Endodermal cell (in vitro differentiated cells): ENCODE data around the gene NRXN2. TPM values are rescaled to one million over a fixed set of nuclear protein-coding genes. Genes with fewer than 3 reads are reported as not detected.

Experiments
- DNase-seq: peaks from one replicate; pipeline ENCODE4 v3.0.0-alpha.2; 2017
- H3K27ac ChIP-seq: 2 replicates; pipeline ENCODE4 v1.5.1; 2013; ENCODE audit warnings: mild to moderate bottlenecking, low read depth, low read length, moderate library complexity
- H3K27me3 ChIP-seq: 2 replicates; pipeline ENCODE4 v1.6.1; 2013; ENCODE audit warnings: mild to moderate bottlenecking, low read length, moderate library complexity; ENCODE audit not compliant: insufficient read depth, control insufficient read depth, poor library complexity, severe bottlenecking
- H3K36me3 ChIP-seq: 2 replicates; pipeline ENCODE4 v1.7.0; 2013; ENCODE audit warnings: mild to moderate bottlenecking, low read length, moderate library complexity; ENCODE audit not compliant: control insufficient read depth, insufficient read depth
- H3K4me1 ChIP-seq: one replicate; pipeline ENCODE4 v1.7.0; 2013; ENCODE audit warnings: low read length; ENCODE audit not compliant: control insufficient read depth, insufficient read depth
- H3K4me3 ChIP-seq: 2 replicates; pipeline ENCODE4 v1.5.1; 2013; ENCODE audit warnings: mild to moderate bottlenecking, low read length, moderate library complexity
- H3K9ac ChIP-seq: 2 replicates; pipeline ENCODE4 v1.6.1; 2013; ENCODE audit warnings: mild to moderate bottlenecking, low read length, moderate library complexity; ENCODE audit not compliant: poor library complexity, severe bottlenecking; ENCODE audit errors: extremely low read depth
- H3K9me3 ChIP-seq: 2 replicates; pipeline ENCODE4 v1.6.1; 2013; ENCODE audit warnings: mild to moderate bottlenecking, low read length, moderate library complexity; ENCODE audit not compliant: control insufficient read depth
- H3K27ac Mint-ChIP-seq: 2 replicates; pipeline ENCODE4 v1.8.0; 2020; ENCODE audit warnings: mixed read lengths
- H3K27me3 Mint-ChIP-seq: 2 replicates; pipeline ENCODE4 v1.8.0; 2021; ENCODE audit warnings: mild to moderate bottlenecking, mixed read lengths; ENCODE audit not compliant: insufficient read depth
- H3K36me3 Mint-ChIP-seq: 2 replicates; pipeline ENCODE4 v1.8.0; 2020; ENCODE audit warnings: low read depth, mixed read lengths
- H3K4me1 Mint-ChIP-seq: 2 replicates; pipeline ENCODE4 v1.8.0; 2020; ENCODE audit warnings: mixed read lengths
- H3K4me3 Mint-ChIP-seq: 2 replicates; pipeline ENCODE4 v1.8.0; 2020; ENCODE audit warnings: mild to moderate bottlenecking, moderate library complexity, mixed read lengths
- H3K9me3 Mint-ChIP-seq: 2 replicates; pipeline ENCODE4 v1.8.0; 2020; ENCODE audit warnings: mild to moderate bottlenecking, mixed read lengths
- CTCF ChIP-seq: fragments of 200-600 bp; sonication (generic); conservative IDR thresholded peaks from 2 replicates; pipeline ENCODE4 v1.5.0; 2021; ENCODE audit warnings: antibody characterized with exemption, mild to moderate bottlenecking
- WGBS, 2 experiments: methylation state at CpG; one replicate each; pipeline versions ENCODE4 v1.1.5 to v1.1.7; 2013; ENCODE audit warnings: missing lambda C conversion rate in 2 of 2, mixed read lengths in 1 of 2; ENCODE audit not compliant: insufficient coverage in 1 of 2, insufficient read length in 1 of 2; 5-methylcytosine and 5-hydroxymethylcytosine counted together
- total RNA-seq, 2 donors: library from RNA; stranded (reverse); fragmentation: NEBNext Ultra II Directional in 1 of 2; extraction: Animal tissue kit (Norgen Biotek cat#: 25700) in 1 of 2; gene quantifications; 2 replicates in 1 of 2; 3 replicates in 1 of 2; pipeline ENCODE4 v1.2.1, GENCODE V29; 2021

Gene NRXN2
- total RNA-seq, 2 donors from 2014 or later: 1.00 to 1.5 TPM

- no peak overlapping the region for H3K4me3 Mint-ChIP-seq
- no peaks in the 10 kb centered on the region for H3K9me3 Mint-ChIP-seq
- H3K27me3 ChIP-seq: peaks cover 99% of the 10 kb centered on the region
- TF ChIP-seq CTCF: no peak
- no peak overlapping the region for H3K27ac ChIP-seq
- H3K27ac Mint-ChIP-seq: no peak overlapping the region
- H3K4me1 Mint-ChIP-seq: peaks cover 2% of the 10 kb centered on the region
- H3K36me3 ChIP-seq: no peaks in the 10 kb centered on the region
- H3K4me3 ChIP-seq: no peak overlapping the region
- no peaks in the 10 kb centered on the region for H3K4me1 ChIP-seq
- 77 to 85% methylated on average over 4 to 21 of the region's 21 CpGs for WGBS, 2 experiments
- H3K36me3 Mint-ChIP-seq: no peaks in the 10 kb centered on the region
- no peak for DNase-seq
- peaks cover 95% of the 10 kb centered on the region for H3K27me3 Mint-ChIP-seq
- no peak overlapping the region for H3K9ac ChIP-seq
- no peaks in the 10 kb centered on the region for H3K9me3 ChIP-seq
These were observed 6.3 kb downstream of the NRXN2 start for GRCh38 chr11:64716473-64717267.

GRCh38 chr11:64715756-64716472 is 7.1 kb downstream of the NRXN2 start:
- H3K9me3 Mint-ChIP-seq: no peaks in the 10 kb centered on the region
- no peak for DNase-seq
- Histone ChIP-seq H3K4me3 (no peak overlapping the region), H3K9ac (no peak overlapping the region), H3K9me3 (no peaks in the 10 kb centered on the region), H3K27me3 (peaks cover 99% of the 10 kb centered on the region), H3K4me1 (no peaks in the 10 kb centered on the region), H3K27ac (no peak overlapping the region), H3K36me3 (no peaks in the 10 kb centered on the region)
- H3K4me3 Mint-ChIP-seq: no peak overlapping the region
- peaks cover 95% of the 10 kb centered on the region for H3K27me3 Mint-ChIP-seq
- peaks cover 7% of the 10 kb centered on the region for H3K4me1 Mint-ChIP-seq
- TF ChIP-seq CTCF: no peak
- H3K36me3 Mint-ChIP-seq: no peaks in the 10 kb centered on the region
- no peak overlapping the region for H3K27ac Mint-ChIP-seq
- 81% methylated on average over 3 to 11 of the region's 13 CpGs for WGBS, 2 experiments

DNA sequence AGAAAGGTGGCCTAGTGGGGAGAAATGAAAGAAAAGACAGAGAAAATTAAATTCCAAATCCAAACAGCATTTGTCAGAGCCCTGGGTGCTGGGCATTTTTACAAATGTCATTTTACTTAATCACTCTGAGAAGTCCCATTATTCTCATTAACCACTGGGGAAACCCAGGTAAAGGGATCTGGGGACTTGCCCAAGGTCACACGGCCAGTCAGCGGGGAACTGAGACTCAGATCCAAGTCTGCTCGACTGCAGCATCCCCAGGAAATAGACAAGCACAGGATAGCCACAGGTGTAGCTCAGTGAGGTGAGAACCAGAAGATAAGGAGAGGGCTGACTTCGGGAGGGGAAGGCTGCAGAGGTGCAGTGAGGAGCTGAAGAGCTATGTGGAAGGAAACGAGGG is 7.9 kb downstream of the NRXN2 start:
- Mint-ChIP-seq H3K27me3 (peaks cover 95% of the 10 kb centered on the region), H3K4me3 (no peak overlapping the region), H3K9me3 (no peaks in the 10 kb centered on the region), H3K4me1 (peaks cover 11% of the 10 kb centered on the region), H3K36me3 (no peaks in the 10 kb centered on the region), H3K27ac (no peak overlapping the region)
- Histone ChIP-seq H3K4me1 (no peaks in the 10 kb centered on the region), H3K27me3 (peaks cover 99% of the 10 kb centered on the region), H3K9me3 (no peaks in the 10 kb centered on the region), H3K9ac (no peak overlapping the region), H3K36me3 (no peaks in the 10 kb centered on the region), H3K27ac (no peak overlapping the region), H3K4me3 (no peak overlapping the region)
- TF ChIP-seq CTCF: no peak
- DNase-seq: no peak
- WGBS, 2 experiments: 85 to 91% methylated on average over 5 of the region's 5 CpGs
